Panc1 (cell line): ENCODE results near the gene CKB. TPM values are rescaled to one million over a fixed set of nuclear protein-coding genes. Genes with fewer than 3 reads are reported as not detected.
"Not testable (repeated sequence)": the region's sequence is repeated elsewhere in the genome, so short reads cannot be mapped to it uniquely, and the experiment has no call there.

Experiments used
- ATAC-seq: fragments of 200-7000 bp; cut with Tn5 transposase; 2 replicates; pipeline ENCODE4 v1.9.1; 2020; ENCODE audit warnings: mild to moderate bottlenecking, moderate library complexity
- BruUV-seq: library from RNA; stranded (reverse); fragments of 400-500 nt; replicated peaks from 2 replicates; lab custom pipeline; 2021; lab: Mats Ljungman, UMichigan
- CTCF ChIA-PET: fragments of 300-600 bp; sonication (Branson Sonifier 250); formaldehyde crosslinking; loops from one replicate; lab custom pipeline; 2022; ENCODE audit warnings: antibody characterized with exemption; lab: Charles Lee
- POLR2A ChIA-PET: fragments of 300-600 bp; sonication (Branson Sonifier 250); formaldehyde crosslinking; loops from one replicate; lab custom pipeline; 2022; ENCODE audit warnings: antibody characterized with exemption; lab: Charles Lee
- DNase-seq: peaks from one replicate; pipeline ENCODE4 v3.0.0-alpha.2; 2010; ENCODE audit warnings: low read depth, low spot score
- H3K27ac ChIP-seq: 2 replicates; pipeline ENCODE4 v1.5.1; 2011; ENCODE audit warnings: mild to moderate bottlenecking, low read length, inconsistent platforms
- H3K27me3 ChIP-seq: fragments of 200-500 bp; sonication (Bioruptor generic); 2 replicates; pipeline ENCODE4 v1.6.0; 2014; ENCODE audit warnings: low read length, inconsistent platforms; ENCODE audit not compliant: control insufficient read depth, insufficient read depth
- H3K36me3 ChIP-seq: fragments of 200-500 bp; sonication (Bioruptor generic); 2 replicates; pipeline ENCODE4 v1.5.1; 2014; ENCODE audit warnings: inconsistent platforms, mild to moderate bottlenecking, low read length, moderate library complexity; ENCODE audit not compliant: control insufficient read depth, insufficient read depth
- H3K4me1 ChIP-seq: 2 replicates; pipeline ENCODE4 v1.5.1; 2011; ENCODE audit warnings: inconsistent platforms, mild to moderate bottlenecking, low read length, moderate library complexity; ENCODE audit not compliant: control insufficient read depth, insufficient read depth
- H3K4me3 ChIP-seq, 2 experiments: 2 replicates each; pipeline ENCODE4 v1.5.1; 2011 to 2012; ENCODE audit warnings: low read depth in 2 of 2, low read length in 2 of 2, mild to moderate bottlenecking in 2 of 2, inconsistent platforms in 1 of 2, moderate library complexity in 1 of 2
- H3K9me3 ChIP-seq: fragments of 200-500 bp; sonication (Bioruptor generic); 2 replicates; pipeline ENCODE4 v1.5.1; 2014; ENCODE audit warnings: low read depth, mild to moderate bottlenecking, inconsistent platforms, low read length, moderate library complexity; ENCODE audit not compliant: control insufficient read depth, insufficient read depth
- POLR2AphosphoS5 ChIP-seq: IDR thresholded peaks from 2 replicates; pipeline ENCODE4 v1.6.1; 2012; ENCODE audit warnings: mild to moderate bottlenecking, low read depth, low read length, moderate library complexity
- SIN3A ChIP-seq: IDR thresholded peaks from 2 replicates; pipeline ENCODE4 v1.6.1; 2012; ENCODE audit warnings: low read depth, mild to moderate bottlenecking, low read length, moderate library complexity, borderline replicate concordance; ENCODE audit not compliant: insufficient read depth
- TCF7L2 ChIP-seq: IDR thresholded peaks from 2 replicates; pipeline ENCODE4 v1.6.1; 2011; ENCODE audit warnings: mild to moderate bottlenecking, low read depth, low read length, inconsistent platforms
- in situ Hi-C: cut with HindIII; loops from 2 replicates; pipeline ENCODE4 v1.10.0; 2016; ENCODE audit warnings: low sequenced_read_pairs, low pct_unique_long_range_greater_than_20kb
- intact Hi-C: fragments of 100-400 bp; cut with micrococcal nuclease; formaldehyde crosslinking; loops from one replicate; pipeline ENCODE4 v1.10.0; 2022; ENCODE audit not compliant: unreplicated experiment
- total RNA-seq: library from RNA; stranded (reverse); gene quantifications from one replicate; pipeline ENCODE4 v1.2.1, GENCODE V29; 2021; ENCODE audit not compliant: unreplicated experiment
- TF ChIP-seq, protein P1 (sequence below): fragments of 450-650 bp; IDR thresholded peaks from 2 replicates; pipeline ENCODE4 v1.5.1; 2017; ENCODE audit warnings: mild to moderate bottlenecking
- TF ChIP-seq, protein P2 (sequence below), 2 experiments: IDR thresholded peaks; 2 replicates each; pipeline ENCODE4 v1.6.1; 2011 to 2012; ENCODE audit warnings: low read depth in 2 of 2, control low read depth in 1 of 2, low read length in 1 of 2, mild to moderate bottlenecking in 1 of 2, moderate library complexity in 1 of 2; ENCODE audit not compliant: insufficient read depth in 1 of 2

The CKB gene
- total RNA-seq, 1 experiment from 2014 or later: 436 TPM

DNA sequence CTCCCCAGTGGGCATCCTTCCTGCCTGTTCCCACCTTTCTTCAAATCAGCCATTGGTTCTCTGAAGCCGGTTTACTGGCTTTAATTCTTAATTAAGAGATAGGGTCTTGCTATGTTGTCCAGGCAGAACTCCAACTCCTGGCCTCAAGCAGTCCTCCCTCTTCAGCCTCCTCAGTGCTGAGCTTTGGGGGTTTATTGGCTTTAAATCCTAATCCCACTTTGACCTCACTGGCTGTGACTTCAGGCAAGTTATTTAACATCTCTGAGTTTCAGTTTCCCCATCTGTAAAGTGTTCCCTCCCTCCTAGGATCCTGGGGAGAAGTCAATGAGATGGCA, 4.3 kb upstream of the CKB start:
- TF ChIP-seq, protein P1, sequence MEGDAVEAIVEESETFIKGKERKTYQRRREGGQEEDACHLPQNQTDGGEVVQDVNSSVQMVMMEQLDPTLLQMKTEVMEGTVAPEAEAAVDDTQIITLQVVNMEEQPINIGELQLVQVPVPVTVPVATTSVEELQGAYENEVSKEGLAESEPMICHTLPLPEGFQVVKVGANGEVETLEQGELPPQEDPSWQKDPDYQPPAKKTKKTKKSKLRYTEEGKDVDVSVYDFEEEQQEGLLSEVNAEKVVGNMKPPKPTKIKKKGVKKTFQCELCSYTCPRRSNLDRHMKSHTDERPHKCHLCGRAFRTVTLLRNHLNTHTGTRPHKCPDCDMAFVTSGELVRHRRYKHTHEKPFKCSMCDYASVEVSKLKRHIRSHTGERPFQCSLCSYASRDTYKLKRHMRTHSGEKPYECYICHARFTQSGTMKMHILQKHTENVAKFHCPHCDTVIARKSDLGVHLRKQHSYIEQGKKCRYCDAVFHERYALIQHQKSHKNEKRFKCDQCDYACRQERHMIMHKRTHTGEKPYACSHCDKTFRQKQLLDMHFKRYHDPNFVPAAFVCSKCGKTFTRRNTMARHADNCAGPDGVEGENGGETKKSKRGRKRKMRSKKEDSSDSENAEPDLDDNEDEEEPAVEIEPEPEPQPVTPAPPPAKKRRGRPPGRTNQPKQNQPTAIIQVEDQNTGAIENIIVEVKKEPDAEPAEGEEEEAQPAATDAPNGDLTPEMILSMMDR: no peak
- TF ChIP-seq POLR2AphosphoS5: no peak
- Histone ChIP-seq H3K27ac (peak overlapping the region; percentile 89; the same call in 1 of the 2 replicates), H3K4me1 (peaks cover 39% of the 10 kb centered on the region), H3K4me3 (no peak overlapping the region), H3K27me3 (no peaks in the 10 kb centered on the region), H3K36me3 (peaks cover 4% of the 10 kb centered on the region; the same call in 1 of the 2 replicates), H3K9me3 (no peaks in the 10 kb centered on the region)
- intact Hi-C loops: no loop called here
- in situ Hi-C loops: no loop called here
- ATAC-seq (no peak), DNase-seq (no peak)
- ChIA-PET CTCF (no interaction called here), POLR2A (no interaction called here)
- BruUV-seq: no TSS peak

DNA sequence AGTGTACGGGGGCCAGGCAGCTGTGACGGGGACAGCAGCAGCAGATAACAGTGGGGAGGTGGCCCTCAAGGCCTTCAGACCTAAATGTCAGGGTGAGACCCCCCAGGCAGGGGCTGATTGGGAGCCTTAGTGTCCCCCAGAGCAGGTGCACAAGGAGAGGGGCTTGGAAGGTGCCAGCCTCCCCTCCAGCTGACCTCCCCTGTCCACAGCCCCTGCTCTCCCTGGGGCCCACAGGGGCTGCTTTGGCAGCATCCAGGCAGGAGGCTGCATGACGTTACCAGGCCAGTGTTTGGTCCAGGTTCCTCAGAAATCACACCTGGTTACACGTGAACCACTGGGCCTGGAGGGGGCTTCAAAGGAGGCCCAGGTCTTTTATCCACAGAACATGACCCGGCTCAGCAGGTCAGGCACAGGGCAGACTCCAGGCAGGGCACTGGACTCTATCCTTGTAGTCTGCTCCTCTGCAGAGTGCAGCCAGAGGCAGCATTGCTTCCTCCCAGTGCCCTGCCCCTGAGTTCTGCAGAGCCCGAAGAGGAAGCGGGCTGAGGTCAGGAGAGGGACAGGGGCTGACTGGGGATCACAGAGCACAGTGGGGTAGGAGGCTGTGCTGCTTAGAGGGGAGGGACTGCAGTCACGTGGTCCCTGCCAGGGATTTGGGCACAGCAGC, 3.8 kb upstream of the CKB start:
- ChIA-PET CTCF (no interaction called here), POLR2A (no interaction called here)
- no peak overlapping the region for H3K4me3 ChIP-seq
- H3K27me3 ChIP-seq: no peaks in the 10 kb centered on the region
- in situ Hi-C loops (no loop called here), intact Hi-C loops (no loop called here)
- peaks cover 39% of the 10 kb centered on the region for H3K4me1 ChIP-seq
- H3K36me3 ChIP-seq: peaks cover 4% of the 10 kb centered on the region; the same call in 1 of the 2 replicates
- BruUV-seq: no TSS peak
- no peak overlapping the region for H3K27ac ChIP-seq
- ATAC-seq (no peak), DNase-seq (no peak)
- TF ChIP-seq POLR2AphosphoS5 (no peak), TCF7L2 (no peak), SIN3A (no peak)
- TF ChIP-seq, protein P2, sequence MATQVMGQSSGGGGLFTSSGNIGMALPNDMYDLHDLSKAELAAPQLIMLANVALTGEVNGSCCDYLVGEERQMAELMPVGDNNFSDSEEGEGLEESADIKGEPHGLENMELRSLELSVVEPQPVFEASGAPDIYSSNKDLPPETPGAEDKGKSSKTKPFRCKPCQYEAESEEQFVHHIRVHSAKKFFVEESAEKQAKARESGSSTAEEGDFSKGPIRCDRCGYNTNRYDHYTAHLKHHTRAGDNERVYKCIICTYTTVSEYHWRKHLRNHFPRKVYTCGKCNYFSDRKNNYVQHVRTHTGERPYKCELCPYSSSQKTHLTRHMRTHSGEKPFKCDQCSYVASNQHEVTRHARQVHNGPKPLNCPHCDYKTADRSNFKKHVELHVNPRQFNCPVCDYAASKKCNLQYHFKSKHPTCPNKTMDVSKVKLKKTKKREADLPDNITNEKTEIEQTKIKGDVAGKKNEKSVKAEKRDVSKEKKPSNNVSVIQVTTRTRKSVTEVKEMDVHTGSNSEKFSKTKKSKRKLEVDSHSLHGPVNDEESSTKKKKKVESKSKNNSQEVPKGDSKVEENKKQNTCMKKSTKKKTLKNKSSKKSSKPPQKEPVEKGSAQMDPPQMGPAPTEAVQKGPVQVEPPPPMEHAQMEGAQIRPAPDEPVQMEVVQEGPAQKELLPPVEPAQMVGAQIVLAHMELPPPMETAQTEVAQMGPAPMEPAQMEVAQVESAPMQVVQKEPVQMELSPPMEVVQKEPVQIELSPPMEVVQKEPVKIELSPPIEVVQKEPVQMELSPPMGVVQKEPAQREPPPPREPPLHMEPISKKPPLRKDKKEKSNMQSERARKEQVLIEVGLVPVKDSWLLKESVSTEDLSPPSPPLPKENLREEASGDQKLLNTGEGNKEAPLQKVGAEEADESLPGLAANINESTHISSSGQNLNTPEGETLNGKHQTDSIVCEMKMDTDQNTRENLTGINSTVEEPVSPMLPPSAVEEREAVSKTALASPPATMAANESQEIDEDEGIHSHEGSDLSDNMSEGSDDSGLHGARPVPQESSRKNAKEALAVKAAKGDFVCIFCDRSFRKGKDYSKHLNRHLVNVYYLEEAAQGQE (IDR thresholded peaks at IDR 0.05; ENCODE audit: insufficient read depth in 1 of 2, low read depth in 2 of 2, low read length in 1 of 2): no peak
- TF ChIP-seq, protein P1: no peak
- no peaks in the 10 kb centered on the region for H3K9me3 ChIP-seq

DNA sequence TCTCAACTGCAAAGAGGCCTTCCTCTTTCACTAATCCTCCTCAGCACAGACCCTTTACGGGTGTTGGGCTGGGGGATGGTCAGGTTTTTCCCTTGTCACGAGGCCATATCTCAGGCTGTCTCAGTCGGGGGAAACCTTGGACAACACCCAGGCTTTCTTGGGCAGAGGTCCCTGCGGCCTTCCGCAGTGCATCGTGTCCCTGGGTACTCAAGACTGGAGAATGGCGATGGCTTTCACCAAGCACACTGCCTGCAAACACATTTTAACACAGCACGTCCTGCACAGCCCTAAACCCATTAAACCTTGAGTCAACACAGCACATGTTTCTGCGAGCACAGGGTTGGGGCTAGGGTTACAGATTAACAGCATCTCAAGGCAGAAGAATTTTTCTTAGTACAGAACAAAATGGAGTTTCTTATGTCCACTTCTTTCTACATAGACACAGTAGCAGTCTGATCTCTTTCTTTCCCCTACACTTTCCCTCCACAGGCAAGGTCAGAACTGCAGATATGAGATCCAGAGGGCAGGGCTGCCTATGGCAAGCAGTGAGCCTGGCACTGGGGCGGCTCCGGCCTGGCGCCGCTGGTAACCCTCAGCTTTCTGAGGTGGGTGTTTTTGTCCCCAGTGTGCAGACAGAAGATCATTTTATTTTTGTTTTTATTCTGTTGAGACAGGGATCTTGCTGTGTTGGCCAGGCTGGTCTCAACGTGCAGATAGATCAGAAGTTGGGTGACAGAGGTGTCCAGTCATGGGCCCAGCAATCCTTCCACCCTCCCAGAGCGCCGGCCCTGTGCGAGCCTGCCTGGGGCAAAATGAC, 3.0 kb upstream of the CKB start:
- H3K4me1 ChIP-seq: peaks cover 35% of the 10 kb centered on the region
- H3K4me3 ChIP-seq, DNase-seq, H3K9me3 ChIP-seq, BruUV-seq, ATAC-seq, CTCF ChIA-PET, POLR2A ChIA-PET, H3K27ac ChIP-seq, H3K27me3 ChIP-seq, in situ Hi-C loops, intact Hi-C loops, H3K36me3 ChIP-seq: not testable (repeated sequence)
